Spleen (tissue), 7 donors: ENCODE data around the gene DSCAML1.

Experiments
- POLR2A ChIP-seq, 3 donors: fragments of 450-650 bp; IDR thresholded peaks; one replicate each; pipeline ENCODE4 v1.5.1; 2017; ENCODE audit warnings: antibody characterized with exemption in 3 of 3, mild to moderate bottlenecking in 1 of 3
- TF ChIP-seq, protein P1 (sequence below), 11 experiments: fragments of 200-600 bp in 7 of 11; fragments of 450-650 bp in 4 of 11; sonication (generic) in 4 of 11; IDR thresholded peaks in 8 of 11; conservative IDR thresholded peaks in 3 of 11; 1 replicate in 7 of 11; 2 replicates in 4 of 11; pipeline versions ENCODE4 v1.4.0 to v1.8.0; 2016 to 2021; ENCODE audit warnings: antibody characterized with exemption in 11 of 11, inconsistent platforms in 4 of 11, mild to moderate bottlenecking in 1 of 11
- donor health status: DM: no; HTN: no; CAD: no; lungs with moderate emphysema.
- donor health status: DM: no; HTN: no; CAD: no.
- donor health status: DM: no; HTN: no; CAD: no.

- no peak for TF ChIP-seq POLR2A (IDR thresholded peaks at IDR 0.05)
- TF ChIP-seq, protein P1, sequence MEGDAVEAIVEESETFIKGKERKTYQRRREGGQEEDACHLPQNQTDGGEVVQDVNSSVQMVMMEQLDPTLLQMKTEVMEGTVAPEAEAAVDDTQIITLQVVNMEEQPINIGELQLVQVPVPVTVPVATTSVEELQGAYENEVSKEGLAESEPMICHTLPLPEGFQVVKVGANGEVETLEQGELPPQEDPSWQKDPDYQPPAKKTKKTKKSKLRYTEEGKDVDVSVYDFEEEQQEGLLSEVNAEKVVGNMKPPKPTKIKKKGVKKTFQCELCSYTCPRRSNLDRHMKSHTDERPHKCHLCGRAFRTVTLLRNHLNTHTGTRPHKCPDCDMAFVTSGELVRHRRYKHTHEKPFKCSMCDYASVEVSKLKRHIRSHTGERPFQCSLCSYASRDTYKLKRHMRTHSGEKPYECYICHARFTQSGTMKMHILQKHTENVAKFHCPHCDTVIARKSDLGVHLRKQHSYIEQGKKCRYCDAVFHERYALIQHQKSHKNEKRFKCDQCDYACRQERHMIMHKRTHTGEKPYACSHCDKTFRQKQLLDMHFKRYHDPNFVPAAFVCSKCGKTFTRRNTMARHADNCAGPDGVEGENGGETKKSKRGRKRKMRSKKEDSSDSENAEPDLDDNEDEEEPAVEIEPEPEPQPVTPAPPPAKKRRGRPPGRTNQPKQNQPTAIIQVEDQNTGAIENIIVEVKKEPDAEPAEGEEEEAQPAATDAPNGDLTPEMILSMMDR (IDR thresholded peaks at IDR 0.05 in 8 of 11, conservative IDR thresholded peaks at IDR 0.05 in 3 of 11), result peak in 5 of 11 experiments; percentile 17 to 44 (median 37)
Measured at GRCh38 chr11:117621226-117621625, 175.8 kb downstream of the DSCAML1 start.
